ENCODE results near the gene H6PD.

Gene H6PD

DNA sequence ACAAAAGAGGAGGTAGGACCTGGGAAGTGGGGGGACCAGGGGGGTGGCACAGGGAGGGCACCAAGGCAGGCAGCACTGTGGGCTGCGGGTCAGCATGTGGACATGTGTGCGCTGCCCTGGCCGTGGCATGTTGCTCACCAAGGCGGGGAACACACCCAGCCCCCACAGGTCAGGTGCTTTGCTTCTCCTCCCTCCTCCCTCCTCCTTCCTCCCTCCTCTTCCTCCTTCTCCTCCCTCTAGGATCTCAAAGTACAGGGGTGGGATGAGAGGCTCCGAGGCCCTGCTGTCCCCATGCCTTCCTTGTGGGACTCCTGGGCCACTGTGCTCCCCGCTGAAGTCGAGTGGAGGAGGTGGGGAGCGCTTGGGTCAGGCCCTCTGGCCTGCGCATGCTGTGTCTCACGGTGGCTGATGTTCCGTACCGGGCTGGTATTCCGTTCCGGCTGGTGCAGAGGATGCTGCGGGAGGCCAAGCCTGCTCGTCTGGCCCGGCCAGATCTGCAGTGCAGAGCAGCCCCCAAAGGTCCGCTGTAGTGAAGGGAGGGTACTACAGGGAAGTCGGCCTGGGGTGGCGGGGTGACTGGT is 84.7 kb downstream of the H6PD start:
- DNase-seq: no peak

DNA sequence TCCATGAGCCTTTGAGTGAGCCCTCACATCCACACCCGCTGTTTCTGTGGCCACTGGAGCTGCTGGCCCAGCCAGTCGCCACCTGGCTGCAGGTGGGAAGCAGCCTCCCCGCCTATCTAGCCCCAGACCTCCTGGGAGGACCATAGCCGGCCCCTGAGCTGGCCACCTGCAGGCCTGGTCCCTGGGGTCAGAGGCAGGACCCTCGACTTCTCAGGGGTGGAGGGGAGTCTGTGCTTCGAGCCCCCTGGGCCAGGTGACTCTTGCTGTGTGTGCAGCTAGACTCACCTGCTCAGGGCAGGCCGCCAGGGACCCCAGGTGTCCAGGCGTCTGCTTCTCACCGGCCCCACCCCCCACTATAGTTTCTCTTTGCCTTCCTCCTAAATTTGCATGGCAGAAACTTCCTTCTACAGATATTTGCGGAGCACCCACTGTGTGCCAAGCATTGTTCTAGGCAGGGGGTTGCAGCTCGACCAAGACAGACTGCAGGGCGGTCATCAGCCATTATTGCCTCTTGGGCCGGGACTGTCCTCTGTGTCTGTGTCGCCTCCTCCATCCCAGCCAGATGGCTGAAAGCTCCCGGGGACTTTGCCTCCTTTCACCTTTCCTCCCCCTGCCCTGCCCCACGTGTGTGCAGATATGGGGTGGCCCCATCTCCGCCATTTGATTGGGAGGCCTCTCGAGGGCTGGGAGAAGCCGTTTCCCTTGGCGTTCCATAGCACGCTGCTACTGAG is 85.4 kb downstream of the H6PD start:
- no peak for DNase-seq

All from C1 segment of cervical spinal cord (tissue), 14 donors.